Daoy (cell line): ENCODE data around the gene IGLL5. TPM values are rescaled to one million over a fixed set of nuclear protein-coding genes. Genes with fewer than 3 reads are reported as not detected.

Experiments
- DNase-seq: peaks from one replicate; pipeline ENCODE4 v3.0.0-alpha.2; 2015; ENCODE audit warnings: low read depth
- total RNA-seq: library from RNA; depleted of rRNA; stranded (reverse); fragments of >200 nt; shearing (Covaris generic); gene quantifications from 2 replicates; pipeline ENCODE4 v1.2.3, GENCODE V29; 2014

IGLL5 gene
- total RNA-seq, 1 experiment from 2014 or later: not detected

DNA sequence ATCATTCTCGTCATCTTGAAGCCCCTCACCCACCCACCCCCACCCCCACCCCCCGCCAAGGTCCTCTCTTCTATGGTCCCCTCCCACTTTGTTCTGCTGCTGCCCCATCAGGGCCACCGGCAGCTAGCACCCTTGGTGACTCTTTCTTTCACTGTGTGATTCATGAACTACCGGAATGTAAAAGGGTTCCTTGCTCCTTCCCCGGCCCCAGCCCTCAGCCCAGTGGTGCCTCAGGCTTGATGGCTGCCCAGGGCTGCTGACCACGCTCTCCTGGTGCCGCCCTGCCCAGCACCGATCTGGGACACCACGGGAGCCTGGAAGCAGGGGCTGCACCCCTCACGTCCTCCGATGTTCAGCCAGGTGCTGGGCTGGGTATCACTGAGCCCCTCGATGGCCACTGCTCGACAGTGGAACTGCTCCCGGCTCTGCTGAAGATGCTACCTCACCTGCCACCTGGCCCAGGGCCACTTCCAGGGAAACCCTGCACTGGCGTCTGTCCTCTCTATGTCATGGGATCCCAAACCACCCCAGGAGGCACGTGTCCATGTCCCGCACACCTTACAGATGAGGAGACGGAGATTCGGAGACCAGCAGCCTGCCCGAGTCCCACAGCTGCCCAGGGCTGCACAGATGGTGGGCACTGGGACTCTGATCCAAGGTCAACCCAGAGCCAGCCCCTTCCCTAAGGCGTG lies 39.7 kb downstream of the IGLL5 start:
- DNase-seq: no peak

- no peak for DNase-seq
Measured at GRCh38 chr22:22927888-22928665, 40.5 kb downstream of the IGLL5 start.

DNA sequence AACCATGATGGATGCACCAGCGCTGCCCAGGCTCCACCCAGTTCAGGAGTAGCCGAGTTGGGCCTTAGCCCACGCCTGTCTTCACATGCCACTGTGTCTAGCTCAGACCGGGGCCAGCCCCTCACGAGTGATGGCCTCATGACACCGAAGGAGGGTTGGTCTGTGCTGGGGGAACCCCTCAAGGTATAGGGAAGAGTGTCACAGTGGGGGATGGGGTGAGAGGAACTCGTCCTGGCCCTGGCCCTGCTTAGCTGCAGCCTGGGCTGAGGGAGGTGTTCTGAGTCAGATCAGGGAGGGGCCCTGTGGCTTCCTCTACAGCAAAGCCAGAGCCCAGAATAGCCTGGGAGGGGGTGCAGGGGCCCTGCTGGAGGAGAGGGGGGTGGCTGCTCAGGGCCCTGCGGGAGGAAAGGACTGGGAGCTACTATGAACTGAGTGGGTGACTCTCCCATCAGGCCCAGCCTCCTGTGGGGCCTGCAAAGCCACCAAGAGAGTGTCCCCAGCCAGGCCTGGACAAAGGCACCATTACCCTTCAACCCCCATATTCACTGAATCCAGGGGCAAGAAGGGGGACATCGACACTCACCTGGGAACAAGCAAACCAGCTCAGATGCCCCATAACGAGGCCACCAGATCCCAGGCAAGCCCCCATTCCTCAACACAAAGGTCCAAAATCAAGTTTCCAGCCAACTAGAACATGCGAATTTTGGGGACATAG lies 41.2 kb downstream of the IGLL5 start:
- peak; percentile 67 for DNase-seq

DNA sequence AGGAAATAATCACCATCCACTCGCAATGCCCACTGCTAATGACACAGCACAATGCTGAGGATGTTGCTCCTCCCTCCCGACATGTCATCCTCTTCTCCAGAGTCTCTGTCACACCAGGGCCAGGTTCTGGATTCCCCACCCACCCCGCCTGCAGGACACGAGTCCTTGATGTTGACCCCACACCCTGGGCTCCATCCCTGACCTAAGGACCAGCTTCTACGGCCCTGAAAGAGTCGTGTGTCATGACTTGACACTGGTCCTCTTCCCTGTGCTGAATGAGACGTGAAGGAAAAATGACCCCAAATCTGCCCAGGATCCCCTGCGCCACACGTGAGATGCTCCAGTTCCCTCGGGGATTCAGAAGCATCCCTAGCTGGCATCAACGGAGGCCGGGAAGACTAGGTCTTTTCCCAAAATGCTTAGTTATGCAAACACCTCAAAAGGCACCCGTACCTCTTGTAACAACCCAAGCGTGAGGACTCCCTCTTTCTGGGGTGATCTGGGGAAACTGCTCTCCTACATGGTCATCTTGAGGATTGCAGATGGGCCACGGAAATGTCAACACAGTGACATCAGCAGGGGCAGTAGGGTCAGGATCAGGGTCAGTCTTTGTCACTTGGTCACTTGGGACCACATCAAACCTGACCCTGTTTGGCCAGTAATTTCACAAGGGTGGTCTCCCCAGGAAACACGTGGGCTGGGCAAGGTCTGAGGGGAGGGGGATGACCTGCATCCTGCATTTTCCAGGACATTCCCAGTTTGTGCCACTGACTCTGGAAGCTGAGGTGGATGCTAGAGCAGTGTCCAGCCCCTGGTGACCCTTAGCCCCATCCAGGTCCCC lies 42.0 kb downstream of the IGLL5 start:
- no peak for DNase-seq

- DNase-seq: no peak
Measured at GRCh38 chr22:22930222-22930497, 42.5 kb downstream of the IGLL5 start.

DNA sequence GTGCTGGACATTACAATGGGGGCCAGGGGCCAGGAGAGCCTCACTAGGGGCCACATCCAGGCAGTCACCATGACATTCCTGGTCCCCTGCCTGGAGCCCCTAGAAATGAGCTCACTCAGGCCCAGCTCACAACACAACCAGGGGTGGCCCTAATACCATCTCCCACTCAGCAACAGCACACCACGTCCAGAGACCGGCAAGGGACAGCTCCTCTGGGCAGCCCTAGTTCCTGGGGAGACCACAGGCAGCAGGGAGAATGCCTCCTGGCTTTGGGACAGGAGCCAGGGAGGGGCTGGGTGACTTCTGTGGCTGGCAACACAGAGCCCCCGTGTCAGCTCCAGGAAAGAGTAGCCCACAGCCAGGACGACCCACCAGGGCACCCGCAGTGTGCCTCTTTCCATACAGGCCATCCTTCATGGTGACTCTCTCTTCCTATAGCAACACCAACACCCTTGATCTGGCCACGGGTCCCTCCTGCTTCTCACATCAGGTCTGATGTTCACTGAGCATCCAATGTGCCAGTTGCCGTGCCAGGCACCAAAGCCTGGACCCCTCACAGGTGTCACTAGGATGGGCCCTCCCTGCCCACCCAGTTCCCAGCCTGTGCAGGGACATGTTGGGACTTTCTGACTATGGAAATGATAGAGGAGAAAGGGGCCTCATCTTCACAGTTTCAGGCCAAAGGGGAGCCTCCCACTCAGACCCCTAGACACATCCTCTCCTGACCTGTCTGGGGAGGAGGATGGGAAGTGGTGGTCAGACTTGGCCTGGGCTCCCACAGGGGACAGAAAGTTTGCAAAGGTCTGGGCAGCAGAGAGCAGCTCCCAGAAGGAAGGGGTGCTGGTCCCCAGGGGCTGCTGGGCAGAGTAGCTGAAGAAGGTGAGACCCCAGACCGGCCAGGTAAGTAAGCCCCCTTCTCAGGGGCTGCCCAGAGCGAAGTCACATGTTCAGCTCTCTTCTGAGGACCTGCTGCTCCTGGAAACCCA lies 43.2 kb downstream of the IGLL5 start:
- DNase-seq: no peak

DNA sequence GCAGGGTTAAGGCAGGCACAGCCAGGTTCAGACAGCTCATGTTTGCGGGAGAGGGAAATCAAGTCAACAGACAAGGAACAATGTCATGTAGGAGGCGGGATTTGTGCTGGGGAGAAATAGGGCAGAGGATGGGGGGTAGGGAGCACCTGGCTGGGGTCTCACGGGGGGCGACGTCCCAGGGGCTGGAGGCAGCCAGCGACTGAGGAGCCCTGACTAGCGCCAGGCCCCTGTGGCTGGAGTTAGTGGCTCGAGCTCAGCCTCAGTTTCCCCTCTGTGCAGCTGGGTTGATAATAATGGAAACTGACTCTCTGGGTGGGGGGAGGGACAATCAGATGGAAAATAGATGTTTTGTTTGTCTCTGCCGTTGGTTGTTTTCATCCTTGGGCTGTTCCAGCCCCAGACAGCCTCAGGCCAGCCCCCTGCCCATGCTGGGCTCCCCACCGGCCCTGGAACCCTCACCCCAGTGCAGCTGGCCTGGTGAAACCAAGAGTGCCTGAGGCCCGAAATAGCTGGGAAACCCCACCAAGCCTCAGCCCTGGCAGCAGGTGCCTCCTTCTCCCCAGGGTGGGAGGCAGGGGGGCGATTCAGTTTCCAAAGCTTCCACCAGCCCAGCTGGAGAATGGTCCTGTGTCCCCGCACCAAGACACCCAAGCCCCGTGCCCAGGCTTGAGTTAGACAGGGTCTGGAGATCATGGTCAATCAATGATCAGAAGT lies 44.1 kb downstream of the IGLL5 start:
- DNase-seq: no peak

GRCh38 chr22:22932512-22932941 lies 44.9 kb downstream of the IGLL5 start:
- DNase-seq: no peak

DNA sequence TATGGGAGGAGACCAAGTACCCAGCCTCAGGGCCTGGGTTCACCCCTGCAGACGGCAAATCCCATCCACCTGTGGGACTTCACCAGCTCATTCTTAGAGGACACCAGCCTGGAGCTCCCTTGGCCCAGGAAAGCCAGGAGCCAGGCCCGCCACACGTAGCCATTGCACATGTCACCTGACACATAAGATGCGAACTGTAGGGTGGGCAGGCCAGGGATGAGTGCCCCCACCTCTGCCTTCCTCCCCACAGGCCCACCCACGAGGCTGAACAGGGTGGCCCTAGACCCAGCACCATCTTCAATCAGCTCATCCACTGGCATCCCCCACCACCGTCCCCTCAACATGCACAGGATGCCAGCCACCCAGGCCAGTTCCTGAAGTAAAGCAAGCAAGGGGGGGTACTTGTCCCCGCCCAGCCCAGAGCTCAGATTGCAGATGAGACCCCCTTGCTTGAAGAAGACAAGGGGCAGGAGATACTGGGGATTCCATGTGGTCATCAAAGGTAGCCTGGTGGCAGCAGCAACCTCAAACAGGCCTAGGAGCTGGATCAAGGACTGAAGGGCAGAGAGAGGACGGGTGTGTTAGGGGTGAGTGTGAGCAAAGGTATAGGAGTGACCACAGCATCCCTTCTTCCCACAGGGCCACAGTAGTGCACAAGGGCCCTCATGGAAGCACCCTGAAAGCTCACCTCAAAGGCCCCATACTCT lies 45.6 kb downstream of the IGLL5 start:
- DNase-seq: no peak

DNA sequence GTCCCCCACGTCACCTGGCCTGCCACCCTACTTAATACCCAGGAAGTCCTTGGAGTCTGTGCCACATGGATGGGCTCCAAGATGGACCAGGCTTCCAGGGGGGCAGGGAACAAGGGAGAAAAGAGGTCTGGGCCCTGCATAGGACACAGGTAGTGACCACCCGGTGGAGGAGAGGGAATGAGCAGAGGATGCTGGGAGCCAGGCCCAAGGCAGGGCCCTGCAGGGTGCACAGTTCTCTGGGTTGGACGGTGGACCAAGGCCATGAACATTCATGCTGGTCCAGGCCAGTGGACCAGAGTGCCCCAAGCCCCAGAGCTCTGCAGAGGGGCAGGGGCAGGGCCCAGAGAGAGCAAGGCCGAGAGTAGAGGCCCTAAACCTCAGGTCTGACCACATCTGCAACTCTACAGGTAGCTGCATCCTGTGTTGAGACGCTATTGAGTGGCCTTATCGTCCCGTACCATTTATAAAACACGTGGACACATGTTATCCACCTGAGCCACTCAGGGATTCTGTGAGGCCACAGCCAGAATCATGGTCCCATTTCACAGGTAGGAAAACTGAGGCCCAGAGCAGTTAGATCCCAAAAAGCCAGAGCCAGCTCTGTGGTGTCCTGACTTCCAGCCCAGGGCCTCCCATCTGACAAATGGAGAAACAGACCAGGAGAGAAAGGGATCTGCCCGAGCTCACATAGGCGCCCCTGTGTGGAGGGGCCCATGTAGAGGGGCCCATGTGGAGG lies 46.4 kb downstream of the IGLL5 start:
- no peak for DNase-seq

DNA sequence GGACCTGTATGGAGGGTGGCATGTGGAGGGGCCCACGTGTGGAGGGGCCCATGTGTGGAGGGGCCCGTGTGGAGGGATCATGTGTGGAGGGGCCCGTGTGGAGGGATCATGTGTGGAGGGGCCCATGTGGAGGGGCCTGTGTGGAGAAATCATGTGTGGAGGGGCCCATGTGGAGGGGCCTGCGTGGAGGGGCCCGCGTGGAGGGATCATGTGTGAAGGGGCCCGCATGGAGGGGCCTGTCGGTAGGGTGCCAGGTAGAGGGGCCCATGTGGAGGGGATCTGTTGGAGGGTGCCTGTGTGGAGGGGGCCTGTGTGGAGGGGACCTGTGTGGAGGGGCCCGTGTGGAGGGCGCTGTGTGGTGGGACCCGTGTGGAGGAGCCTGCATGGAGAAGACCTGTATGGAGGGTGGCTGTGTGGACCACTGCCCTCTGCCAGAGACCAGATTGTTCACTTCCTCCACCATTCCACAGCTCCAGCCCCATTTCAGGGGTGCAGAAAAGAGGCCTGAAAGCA lies 47.0 kb downstream of the IGLL5 start:
- DNase-seq: no peak

- DNase-seq: no peak
Measured at GRCh38 chr22:22935056-22935545, 47.5 kb downstream of the IGLL5 start.

DNA sequence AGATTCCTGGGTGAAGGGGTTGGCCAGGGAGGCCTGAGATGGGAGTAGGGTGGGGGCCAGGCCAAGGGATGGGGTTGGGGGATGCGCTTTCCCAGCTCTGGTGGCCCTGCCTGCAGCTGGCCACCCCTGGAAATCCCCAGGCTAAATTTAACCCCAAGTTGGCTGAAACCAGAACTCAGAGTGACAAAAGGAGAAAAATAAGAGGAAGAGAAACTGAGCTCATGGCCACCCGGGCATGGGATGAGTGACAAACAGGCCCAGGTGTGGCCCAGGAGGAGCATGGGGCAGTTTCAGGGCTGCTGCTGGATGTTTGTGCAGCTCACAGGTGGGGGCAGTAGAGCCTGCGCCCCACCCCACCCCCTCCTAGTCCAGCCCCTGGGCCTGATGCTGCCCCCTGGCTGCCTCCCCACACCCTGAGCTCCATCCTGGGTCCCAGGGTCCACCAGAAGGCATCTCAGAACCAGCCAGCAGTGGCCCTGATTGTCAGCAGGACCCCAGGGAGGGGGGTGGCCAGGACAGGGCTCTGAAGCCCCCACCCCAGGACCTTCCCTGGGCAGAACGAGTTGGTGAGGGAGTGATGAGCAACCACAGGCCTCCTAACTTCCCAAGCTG lies 48.0 kb downstream of the IGLL5 start:
- DNase-seq: no peak

- no peak for DNase-seq
Measured at GRCh38 chr22:22936180-22936914, 48.7 kb downstream of the IGLL5 start.

DNA sequence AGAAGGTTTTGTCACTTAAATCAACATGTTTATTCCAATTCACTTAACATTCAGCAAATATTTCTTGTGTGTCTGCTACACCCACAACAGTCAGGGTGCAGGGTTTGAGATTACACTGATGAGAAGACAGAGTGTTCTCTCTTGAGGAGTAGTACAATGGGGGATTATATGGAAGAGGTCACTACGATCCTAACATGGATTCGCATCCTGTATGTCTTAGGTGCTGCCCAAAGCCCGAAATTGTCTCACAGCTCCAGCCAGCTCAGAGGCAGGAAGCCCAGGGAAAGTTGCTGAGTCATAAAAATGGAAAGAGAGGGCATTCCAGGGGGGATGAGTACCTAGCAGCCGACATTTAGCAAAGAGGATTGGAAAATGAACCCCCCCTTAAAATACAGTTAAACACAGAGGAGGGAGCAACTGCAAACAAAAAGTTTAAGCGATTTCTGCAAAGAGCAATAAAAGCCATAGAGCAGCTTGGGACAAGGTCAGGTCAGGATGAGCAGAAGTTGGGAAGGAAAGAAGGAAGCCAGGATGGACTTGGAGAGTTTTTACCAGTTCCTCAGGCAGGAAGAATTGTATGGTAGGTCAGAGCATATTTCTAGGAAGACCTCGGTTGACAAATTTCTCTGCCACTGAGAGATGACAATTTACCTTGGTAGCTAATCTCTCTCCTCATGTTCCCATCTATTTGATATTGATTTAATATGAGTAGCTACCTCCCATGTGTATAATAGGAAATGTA lies 49.5 kb downstream of the IGLL5 start:
- no peak for DNase-seq

GRCh38 chr22:22937894-22938480 lies 50.4 kb downstream of the IGLL5 start:
- DNase-seq: no peak
